ENCODE measurements around the gene EVX2. TPM values are rescaled to one million over a fixed set of nuclear protein-coding genes. Genes with fewer than 3 reads are reported as not detected.

Gene EVX2
- total and polyA plus RNA-seq, 4 donors, result not detected

- Histone ChIP-seq H3K27me3 (ENCODE audit: control insufficient read depth in 4 of 4, insufficient read depth in 4 of 4, low read length in 3 of 4) (peaks cover 15 to 41% (median 38%) of the 10 kb centered on the region in 4 donors), H3K36me3 (ENCODE audit: control insufficient read depth in 4 of 4, insufficient read depth in 3 of 4, low read depth in 1 of 4, low read length in 3 of 4) (no peaks in the 10 kb centered on the region), H3K27ac (ENCODE audit: low read depth in 1 of 2, low read length in 2 of 2) (no peak overlapping the region), H3K4me1 (ENCODE audit: control insufficient read depth in 4 of 4, insufficient read depth in 4 of 4, low read length in 3 of 4) (peaks cover 3 to 8% (median 4%) of the 10 kb centered on the region in 4 donors), H3K4me3 (ENCODE audit: low read depth in 1 of 3, low read length in 3 of 3) (no peak overlapping the region), H3K9ac (ENCODE audit: low read depth in 1 of 2, low read length in 2 of 2) (no peak overlapping the region), H3K9me3 (ENCODE audit: control insufficient read depth in 4 of 4, low read length in 3 of 4) (peaks cover 0 to 2% (median 0%) of the 10 kb centered on the region in 4 donors)
- 10% methylated on average over 29 of the region's 29 CpGs for WGBS
- TF ChIP-seq REST (IDR thresholded peaks at IDR 0.05) (no peak), EGR1 (IDR thresholded peaks at IDR 0.05; ENCODE audit: low read depth in 2 of 2) (no peak), JUND (IDR thresholded peaks at IDR 0.05) (no peak), GABPA (IDR thresholded peaks at IDR 0.05 in 1 of 2, conservative IDR thresholded peaks at IDR 0.05 in 1 of 2) (no peak), MAX (IDR thresholded peaks at IDR 0.05) (no peak), SP1 (IDR thresholded peaks at IDR 0.05) (no peak), RXRA (IDR thresholded peaks at IDR 0.05) (no peak), NR2F2 (IDR thresholded peaks at IDR 0.05) (no peak), FOXA2 (IDR thresholded peaks at IDR 0.05) (no peak), CTCF (IDR thresholded peaks at IDR 0.05; ENCODE audit: low read depth, low read length, missing input control) (no peak), TAF1 (conservative IDR thresholded peaks at IDR 0.05) (no peak), HNF4A (conservative IDR thresholded peaks at IDR 0.05) (no peak), HNF4G (IDR thresholded peaks at IDR 0.05) (no peak)
- DNase-seq (ENCODE audit: low spot score), result no peak
Observed at GRCh38 chr2:176111846-176112374, 28.1 kb upstream of the EVX2 start.

GRCh38 chr2:176111309-176111663 lies 27.5 kb upstream of the EVX2 start:
- DNase-seq (ENCODE audit: low spot score), result no peak
- 4% methylated on average over 16 of the region's 16 CpGs for WGBS

More at GRCh38 chr2:176111309-176111663, 27.5 kb upstream of the EVX2 start:
- Histone ChIP-seq H3K36me3 (ENCODE audit: control insufficient read depth in 4 of 4, insufficient read depth in 3 of 4, low read depth in 1 of 4, low read length in 3 of 4) (no peaks in the 10 kb centered on the region), H3K9me3 (ENCODE audit: control insufficient read depth in 4 of 4, low read length in 3 of 4) (no peaks in the 10 kb centered on the region), H3K4me3 (ENCODE audit: low read depth in 1 of 3, low read length in 3 of 3) (no peak overlapping the region), H3K27ac (ENCODE audit: low read depth in 1 of 2, low read length in 2 of 2) (no peak overlapping the region), H3K9ac (ENCODE audit: low read depth in 1 of 2, low read length in 2 of 2) (no peak overlapping the region), H3K4me1 (ENCODE audit: control insufficient read depth in 4 of 4, insufficient read depth in 4 of 4, low read length in 3 of 4) (peaks cover under 1 to 12% (median 4%) of the 10 kb centered on the region in 4 donors), H3K27me3 (ENCODE audit: control insufficient read depth in 4 of 4, insufficient read depth in 4 of 4, low read length in 3 of 4) (peaks cover 12 to 38% (median 35%) of the 10 kb centered on the region in 4 donors)
- TF ChIP-seq CTCF (IDR thresholded peaks at IDR 0.05; ENCODE audit: low read depth, low read length, missing input control), result peak; percentile 40
- peak; percentile 34 to 54 for TF ChIP-seq RAD21 (IDR thresholded peaks at IDR 0.05)
- no peak for TF ChIP-seq HNF4G (IDR thresholded peaks at IDR 0.05)
- TF ChIP-seq FOXA1 (IDR thresholded peaks at IDR 0.05), result no peak

All from liver (tissue), 9 donors.